DMS114 treated with DMSO at 0.1 percent for 48 hours (cell line): Measurements from ENCODE around the gene FGA.

Experiments
- DNase-seq: peaks from one replicate; lab custom pipeline; 2025; ENCODE audit not compliant: unreplicated experiment; lab: John Stamatoyannopoulos, UW

FGA gene

GRCh38 chr4:154590329-154591006 lies at the start of gene FGA:
Gene FGA (minus strand): TSS chr4:154590742. CDS start chr4:154590687, 55 bp downstream.
- DNase-seq, result no peak

GRCh38 chr4:154634058-154634457 lies 43.5 kb upstream of the FGA start:
- no peak for DNase-seq

- no peak for DNase-seq
These were observed 41.3 kb upstream of the FGA start for GRCh38 chr4:154631828-154632227.

GRCh38 chr4:154630324-154630723 lies 39.8 kb upstream of the FGA start:
- DNase-seq, result no peak

GRCh38 chr4:154626793-154627484 lies 36.4 kb upstream of the FGA start:
- DNase-seq, result peak; percentile 36

GRCh38 chr4:154625971-154626370 lies 35.4 kb upstream of the FGA start:
- DNase-seq, result no peak

- DNase-seq, result no peak
These were observed 33.5 kb upstream of the FGA start for GRCh38 chr4:154623995-154624394.

- no peak for DNase-seq
These were observed 32.9 kb upstream of the FGA start for GRCh38 chr4:154623436-154623835.

- peak; percentile 3 for DNase-seq
These were observed 32.1 kb upstream of the FGA start for GRCh38 chr4:154622598-154622997.

- DNase-seq, result no peak
These were observed 29.6 kb upstream of the FGA start for GRCh38 chr4:154620111-154620510.

- DNase-seq, result peak; percentile 29
These were observed 28.3 kb upstream of the FGA start for GRCh38 chr4:154618708-154619315.

- DNase-seq, result no peak
These were observed 27.3 kb upstream of the FGA start for GRCh38 chr4:154617820-154618317.

- no peak for DNase-seq
These were observed 26.2 kb upstream of the FGA start for GRCh38 chr4:154616731-154617130.

GRCh38 chr4:154616287-154616686 lies 25.7 kb upstream of the FGA start:
- DNase-seq, result no peak

GRCh38 chr4:154615211-154615610 lies 24.7 kb upstream of the FGA start:
- DNase-seq, result no peak

GRCh38 chr4:154614306-154614705 lies 23.8 kb upstream of the FGA start:
- DNase-seq, result no peak

GRCh38 chr4:154612472-154613414 lies 22.2 kb upstream of the FGA start, which contains the start of gene FGG:
Gene FGG (minus strand): TSS chr4:154612656. CDS start chr4:154612609, 47 bp downstream.
- DNase-seq, result no peak

GRCh38 chr4:154611833-154612232 lies 21.3 kb upstream of the FGA start:
- DNase-seq, result no peak

- no peak for DNase-seq
These were observed 20.0 kb upstream of the FGA start for GRCh38 chr4:154610582-154610981.

- no peak for DNase-seq
These were observed 19.0 kb upstream of the FGA start for GRCh38 chr4:154609532-154609931.
